GM18502 (cell line): Measurements from ENCODE around the gene PMM2.

Experiments used
- ATAC-seq: cut with Tn5 transposase; IDR thresholded peaks from one replicate; pipeline ENCODE4 v1.9.1; 2021; ENCODE audit warnings: mild to moderate bottlenecking; ENCODE audit not compliant: unreplicated experiment, poor library complexity

The PMM2 gene

GRCh38 chr16:8882041-8882617, 84.5 kb downstream of the PMM2 start, which contains the start of gene LITAFD:
LITAFD (plus strand) TSS chr16:8882351; CDS start chr16:8884356, 2,005 bp downstream.
- ATAC-seq, result no peak

DNA sequence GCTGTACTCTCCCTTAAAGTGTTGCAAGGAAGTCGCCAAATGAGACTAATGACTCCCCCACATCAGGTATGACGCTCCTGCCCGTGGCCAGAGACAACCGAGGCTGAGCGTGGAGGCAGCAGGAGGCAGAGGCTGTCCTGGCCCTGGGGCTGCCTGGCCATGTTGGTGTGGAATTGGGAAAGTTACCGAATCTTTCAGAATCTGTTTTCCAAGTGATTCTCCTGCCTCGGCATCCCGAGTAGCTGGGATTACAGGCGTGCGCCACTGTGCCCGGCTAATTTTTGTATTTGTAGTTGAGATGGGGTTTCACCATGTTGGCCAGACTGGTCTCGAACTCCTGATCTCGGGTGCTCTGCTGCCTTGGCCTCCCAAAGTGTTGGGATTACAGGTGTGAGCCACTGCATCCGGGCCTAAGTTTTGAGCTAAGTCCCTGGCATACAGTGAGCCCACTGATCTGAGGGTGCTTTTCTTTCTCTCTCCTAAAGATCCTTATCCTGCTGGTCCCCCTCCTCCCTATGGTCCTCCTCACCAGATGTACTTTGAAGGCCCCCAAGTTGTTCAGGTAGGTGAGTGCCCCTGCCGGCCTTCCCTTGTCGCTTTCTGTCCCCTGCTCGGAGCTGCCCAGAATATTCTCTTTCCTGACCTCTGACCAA, 85.2 kb downstream of the PMM2 start:
- ATAC-seq, result no peak

DNA sequence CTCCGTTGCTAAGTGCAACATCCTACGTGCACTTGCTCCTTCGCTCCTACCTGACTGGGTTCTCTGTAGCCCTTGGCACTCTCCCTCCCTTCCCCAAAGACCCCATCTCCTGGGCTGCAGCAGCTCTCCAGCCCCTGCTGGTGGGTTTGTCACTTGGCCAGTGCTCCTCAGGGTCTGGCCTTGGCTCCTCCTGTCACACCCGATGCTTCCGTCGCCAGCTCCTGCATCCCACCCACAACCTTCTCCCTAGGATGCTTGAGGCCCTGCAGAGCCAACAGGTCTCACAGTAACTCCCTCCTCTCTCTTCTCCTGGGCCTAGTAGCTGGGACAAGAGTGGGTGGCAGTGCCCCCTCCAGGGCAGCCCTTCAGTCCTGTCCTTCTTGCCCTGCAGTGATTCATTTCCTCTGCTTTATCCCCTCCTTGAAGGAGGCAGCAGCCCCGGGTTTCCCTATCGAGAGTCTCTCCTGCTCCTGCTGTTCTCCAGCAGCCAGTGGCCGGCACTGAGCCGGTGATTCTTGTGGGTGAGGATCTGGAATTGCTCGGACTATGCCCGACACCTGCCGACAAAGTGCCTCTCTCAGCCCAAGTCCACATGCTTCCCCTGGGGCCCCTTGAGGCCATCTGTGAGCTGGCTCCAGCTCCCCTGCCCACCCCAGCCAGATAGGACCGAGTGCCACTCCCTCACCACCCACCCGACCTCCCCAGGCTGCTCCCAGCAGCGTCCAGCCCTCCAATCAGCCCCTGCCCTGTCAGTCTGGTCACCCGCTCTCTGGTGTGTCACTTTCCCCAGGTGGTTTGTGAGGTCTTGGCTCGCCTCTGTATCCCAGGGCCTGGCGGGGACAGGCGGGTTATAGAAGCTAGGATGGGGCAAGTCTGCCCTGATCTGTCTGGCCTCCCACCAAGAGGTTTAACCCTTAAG, 88.3 kb downstream of the PMM2 start:
- ATAC-seq, result no peak

DNA sequence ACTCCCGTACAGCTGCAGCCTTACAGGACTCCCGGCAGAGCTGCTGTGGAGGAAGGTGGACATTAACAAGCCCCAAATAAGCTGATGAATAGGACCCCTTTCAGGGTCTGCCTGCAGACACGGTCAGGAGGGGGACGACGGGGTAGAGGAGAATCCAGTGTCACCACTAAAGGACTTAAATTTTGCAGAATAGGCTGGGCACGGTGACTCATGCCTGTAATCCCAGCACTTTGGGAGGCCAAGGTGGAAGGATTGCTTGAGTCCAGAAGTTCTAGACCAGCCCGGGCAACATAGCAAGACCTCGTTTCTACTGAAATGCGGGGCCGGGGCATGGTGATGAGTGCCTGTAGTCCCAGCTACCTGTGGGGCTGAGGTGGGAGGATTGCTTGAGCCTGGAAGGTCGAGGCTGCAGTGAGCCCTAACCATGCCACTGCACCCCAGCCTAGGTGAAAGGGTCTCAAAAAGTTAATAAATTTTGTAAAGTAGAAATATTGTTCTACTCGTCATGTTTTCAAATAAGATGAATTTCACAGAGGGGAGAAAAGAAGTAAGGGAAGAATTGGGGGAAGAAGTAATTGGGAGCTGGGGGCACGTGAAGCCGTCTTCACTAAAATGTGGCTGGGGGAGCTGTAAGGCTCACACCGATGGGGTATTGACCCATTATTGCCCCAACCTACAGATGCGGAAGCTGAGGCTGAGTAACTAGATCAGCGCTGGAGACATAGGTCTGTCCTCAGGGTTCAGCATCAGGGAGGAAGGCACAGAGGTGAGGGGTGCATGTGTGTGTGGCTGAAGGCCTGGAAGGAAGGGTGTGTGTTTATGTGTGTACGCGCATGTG, 89.2 kb downstream of the PMM2 start:
- ATAC-seq, result no peak

GRCh38 chr16:8887431-8887765, 89.8 kb downstream of the PMM2 start:
- no peak for ATAC-seq

- no peak for ATAC-seq
Measured at GRCh38 chr16:8887952-8888560, 90.4 kb downstream of the PMM2 start.

DNA sequence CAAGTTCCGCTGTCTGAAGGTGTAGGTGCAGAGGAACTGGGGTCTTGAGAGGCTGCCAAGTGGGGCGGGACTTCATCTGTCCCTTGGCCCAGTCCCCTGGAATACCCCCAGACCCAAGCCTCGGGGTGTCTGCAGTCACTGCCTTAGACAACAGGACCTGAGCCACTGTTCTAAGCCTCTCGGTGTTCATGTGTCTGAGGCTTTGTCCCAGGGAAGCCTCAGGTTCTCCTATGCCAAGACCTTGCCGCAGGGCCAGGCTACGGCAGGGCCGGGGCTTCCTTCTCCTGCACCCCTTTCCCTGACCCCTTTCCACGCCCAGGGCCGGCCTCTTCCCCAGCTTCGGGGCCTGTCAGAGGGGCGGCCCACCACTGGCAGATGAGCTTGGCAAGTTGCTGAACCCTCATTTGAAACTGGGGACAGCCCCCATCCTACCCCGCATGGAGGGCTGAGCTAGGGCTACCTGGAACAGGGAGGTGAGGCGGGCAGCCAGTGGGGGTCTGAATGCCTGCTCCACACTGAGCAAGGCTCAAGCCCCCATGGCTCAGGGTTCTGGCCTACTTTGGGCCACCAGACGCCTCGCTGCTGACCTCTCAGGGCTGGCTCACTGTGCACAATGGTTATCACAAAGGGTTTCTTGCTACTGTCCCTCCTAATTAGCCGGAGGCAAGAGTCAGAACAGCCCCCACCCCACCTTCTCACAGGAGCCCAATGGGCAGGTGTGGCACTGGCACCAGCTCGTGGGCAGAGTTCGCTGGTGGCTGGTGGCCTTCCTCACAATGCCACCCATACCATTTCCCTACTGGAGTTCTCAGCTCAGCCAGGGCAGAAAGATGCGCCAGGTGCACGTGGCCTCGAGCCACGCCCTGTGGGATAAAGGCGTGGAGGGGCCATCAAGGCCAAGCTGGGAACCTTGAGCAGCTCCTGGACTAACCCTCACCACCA, 91.6 kb downstream of the PMM2 start:
- no peak for ATAC-seq

- no peak for ATAC-seq
Measured at GRCh38 chr16:8889893-8890548, 92.4 kb downstream of the PMM2 start.

DNA sequence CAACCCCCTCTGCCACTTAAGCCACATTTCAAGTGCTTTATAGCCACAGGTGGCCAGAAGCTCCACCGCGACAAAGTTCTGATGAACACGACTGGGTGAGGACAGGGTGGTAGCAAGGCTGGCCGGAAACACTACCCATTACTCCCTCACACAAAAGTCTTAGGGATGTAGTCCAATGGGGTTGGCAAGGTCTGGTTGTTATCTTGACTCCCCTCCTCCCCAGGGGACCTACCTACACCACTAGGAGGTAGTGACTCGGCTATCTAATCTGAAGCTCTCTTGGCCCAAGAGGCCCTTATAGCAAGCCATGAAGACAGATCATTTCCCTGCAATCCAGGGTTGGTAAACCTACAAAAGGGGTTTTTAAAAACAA, 92.9 kb downstream of the PMM2 start:
- no peak for ATAC-seq

GRCh38 chr16:8892101-8892575, 94.5 kb downstream of the PMM2 start:
- ATAC-seq, result peak; percentile 28

DNA sequence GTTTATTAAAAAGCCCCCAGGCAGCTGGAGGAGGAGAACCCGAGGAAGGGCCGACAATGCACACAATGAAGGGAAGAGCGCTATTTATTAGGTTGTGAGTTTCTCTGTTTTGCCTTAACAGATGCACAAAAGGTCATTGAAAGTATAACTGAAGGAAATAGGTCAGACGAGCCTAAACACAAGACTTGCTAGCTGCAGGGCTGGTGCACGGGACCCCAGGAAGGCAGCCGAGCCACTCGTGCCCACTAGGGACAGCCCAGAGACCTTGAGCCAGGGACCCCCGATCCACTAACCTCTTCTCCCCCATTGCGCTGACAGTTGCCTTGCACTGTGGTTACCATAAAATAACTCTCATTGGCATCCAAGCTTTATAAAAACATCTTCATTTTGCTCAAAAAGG, 95.8 kb downstream of the PMM2 start:
- ATAC-seq, result no peak

DNA sequence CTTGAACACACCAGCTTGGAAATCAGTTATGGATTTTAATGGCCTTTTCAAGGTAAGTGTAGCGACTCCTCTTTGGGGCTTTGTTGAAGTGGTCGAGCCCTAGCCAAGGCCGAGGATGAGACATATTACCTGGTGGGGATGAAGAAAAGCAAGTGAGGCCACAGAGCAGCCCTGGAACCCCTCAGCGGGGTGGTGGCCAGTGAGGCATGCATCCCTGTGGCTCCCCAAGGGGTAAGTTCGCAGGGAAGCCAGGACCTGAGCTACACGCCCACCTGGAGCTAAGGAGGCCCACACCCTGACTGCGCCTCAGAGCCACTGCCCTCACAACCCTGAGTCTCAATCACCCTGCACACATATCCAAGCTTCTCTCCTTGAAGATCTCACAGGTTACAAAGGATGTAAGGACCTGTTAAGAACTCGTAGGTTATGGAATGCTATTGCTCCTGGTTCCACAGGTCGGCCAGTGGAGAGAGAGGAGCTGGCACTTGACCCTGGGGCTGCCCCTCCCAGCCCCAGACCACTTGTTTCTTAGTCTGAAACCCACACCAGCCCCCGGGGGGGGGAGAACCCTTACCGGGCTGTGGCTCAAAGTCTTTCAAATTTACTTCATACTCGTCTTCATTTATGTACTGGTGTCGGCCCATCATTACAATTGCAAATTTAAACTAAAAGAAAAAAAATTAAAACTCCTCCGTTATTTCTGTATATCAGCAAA, 96.5 kb downstream of the PMM2 start:
- no peak for ATAC-seq

DNA sequence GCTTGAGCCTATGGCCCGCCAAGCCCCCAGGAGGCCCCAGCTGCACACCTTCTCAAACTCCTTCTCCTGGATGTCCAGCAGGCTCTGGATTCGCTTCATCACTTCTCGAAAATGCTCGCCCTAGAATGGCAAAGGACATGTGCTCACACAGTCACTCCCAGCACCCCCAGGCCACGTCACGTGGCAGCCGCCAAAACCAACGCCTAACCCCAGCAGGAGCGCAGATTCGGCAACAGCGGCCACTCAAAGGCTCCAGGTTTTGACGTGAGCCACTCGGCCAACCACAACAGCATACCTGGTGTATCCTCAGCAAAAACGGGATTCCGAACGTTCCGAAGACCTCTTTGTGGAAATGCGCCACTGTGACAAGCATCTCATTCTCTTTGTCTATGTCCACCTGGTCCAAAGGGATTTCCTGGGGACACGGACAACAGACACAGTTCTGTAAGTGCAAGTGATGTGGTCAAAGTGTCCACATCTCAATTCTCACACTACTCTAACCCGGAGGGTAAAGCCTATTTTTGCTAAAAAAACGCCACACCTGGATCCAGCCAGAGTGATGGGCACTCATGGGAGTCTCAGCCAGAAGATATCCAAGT, 97.2 kb downstream of the PMM2 start:
- ATAC-seq, result no peak

GRCh38 chr16:8898660-8899318, 101.2 kb downstream of the PMM2 start:
- ATAC-seq, result no peak
